ENCODE data around the gene RNASEH1.

Gene RNASEH1

DNA sequence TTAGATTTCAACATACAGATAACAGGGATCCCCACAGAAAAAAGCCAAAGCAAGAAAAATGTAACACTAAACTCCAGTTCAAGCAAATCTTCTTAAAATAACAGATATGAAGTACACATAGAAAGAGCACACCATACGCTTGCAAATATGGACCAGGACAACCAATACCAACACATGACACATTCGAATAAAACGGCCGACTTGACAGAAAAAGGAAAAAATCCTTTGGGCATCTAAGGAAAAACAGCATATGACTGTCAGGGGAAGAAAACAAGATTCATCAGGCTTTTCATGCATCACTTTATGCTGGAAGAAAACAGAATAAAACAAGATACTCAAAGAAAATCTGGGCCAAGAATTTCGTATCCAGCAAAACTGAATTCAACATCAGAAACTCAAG is 16.0 kb downstream of the RNASEH1 start:
- Histone ChIP-seq H3K9ac (ENCODE audit: low read depth, low read length, poor library complexity, severe bottlenecking) (no peak overlapping the region), H3K36me3 (ENCODE audit: insufficient read depth, low read length) (peaks cover 66% of the 10 kb centered on the region), H4K20me1 (ENCODE audit: insufficient read depth, low read length, poor library complexity, severe bottlenecking) (peaks cover 2% of the 10 kb centered on the region)

DNA sequence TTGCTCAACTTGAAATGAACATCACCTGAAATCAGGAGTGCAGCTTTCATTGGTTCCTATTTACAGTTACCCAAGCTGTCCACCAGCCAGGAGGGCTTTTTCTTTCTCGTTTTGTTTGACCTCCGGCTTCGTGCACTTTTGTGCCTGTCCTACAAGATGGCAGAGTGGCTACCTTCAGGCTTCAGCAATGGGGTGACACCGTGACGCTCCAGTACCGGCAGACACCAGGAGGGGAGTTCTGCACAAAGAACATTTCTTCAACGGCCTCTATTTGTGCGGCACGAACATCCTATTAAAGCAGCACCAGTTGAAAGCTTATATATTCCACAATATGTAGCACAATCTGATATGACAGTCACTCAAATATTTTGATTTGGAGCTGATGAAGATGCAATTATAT is 18.3 kb downstream of the RNASEH1 start:
- no peaks in the 10 kb centered on the region for H3K79me2 ChIP-seq (ENCODE audit: insufficient read depth, low read length)
- TF ChIP-seq, protein P1, sequence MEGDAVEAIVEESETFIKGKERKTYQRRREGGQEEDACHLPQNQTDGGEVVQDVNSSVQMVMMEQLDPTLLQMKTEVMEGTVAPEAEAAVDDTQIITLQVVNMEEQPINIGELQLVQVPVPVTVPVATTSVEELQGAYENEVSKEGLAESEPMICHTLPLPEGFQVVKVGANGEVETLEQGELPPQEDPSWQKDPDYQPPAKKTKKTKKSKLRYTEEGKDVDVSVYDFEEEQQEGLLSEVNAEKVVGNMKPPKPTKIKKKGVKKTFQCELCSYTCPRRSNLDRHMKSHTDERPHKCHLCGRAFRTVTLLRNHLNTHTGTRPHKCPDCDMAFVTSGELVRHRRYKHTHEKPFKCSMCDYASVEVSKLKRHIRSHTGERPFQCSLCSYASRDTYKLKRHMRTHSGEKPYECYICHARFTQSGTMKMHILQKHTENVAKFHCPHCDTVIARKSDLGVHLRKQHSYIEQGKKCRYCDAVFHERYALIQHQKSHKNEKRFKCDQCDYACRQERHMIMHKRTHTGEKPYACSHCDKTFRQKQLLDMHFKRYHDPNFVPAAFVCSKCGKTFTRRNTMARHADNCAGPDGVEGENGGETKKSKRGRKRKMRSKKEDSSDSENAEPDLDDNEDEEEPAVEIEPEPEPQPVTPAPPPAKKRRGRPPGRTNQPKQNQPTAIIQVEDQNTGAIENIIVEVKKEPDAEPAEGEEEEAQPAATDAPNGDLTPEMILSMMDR (conservative IDR thresholded peaks at IDR 0.05; ENCODE audit: low read length), result no peak
- no peak for TF ChIP-seq EZH2phosphoT487 (IDR thresholded peaks at IDR 0.05; ENCODE audit: borderline replicate concordance)
- H3K9me3 ChIP-seq (ENCODE audit: insufficient read depth, low read depth, low read length), result no peaks in the 10 kb centered on the region
- no peak overlapping the region for H2AFZ ChIP-seq (ENCODE audit: low read length)
- no peaks in the 10 kb centered on the region for H3K27me3 ChIP-seq (ENCODE audit: insufficient read depth, low read length, poor library complexity, severe bottlenecking)
- no peaks in the 10 kb centered on the region for H3F3A ChIP-seq (ENCODE audit: low read depth)
- peaks cover 45% of the 10 kb centered on the region for H3K36me3 ChIP-seq (ENCODE audit: insufficient read depth, low read length)
- H3K9ac ChIP-seq (ENCODE audit: low read depth, low read length, poor library complexity, severe bottlenecking), result no peak overlapping the region
- H3K9me2 ChIP-seq (replicated peaks; ENCODE audit: low read depth, low read length), result no peaks in the 10 kb centered on the region
- no peak overlapping the region for H3K4me3 ChIP-seq (ENCODE audit: low read length, poor library complexity, severe bottlenecking)
- H4K20me1 ChIP-seq (ENCODE audit: insufficient read depth, low read length, poor library complexity, severe bottlenecking), result peaks cover 2% of the 10 kb centered on the region
- peaks cover 7% of the 10 kb centered on the region for H3K4me1 ChIP-seq (ENCODE audit: insufficient read depth, low read length, poor library complexity, severe bottlenecking)
- no peak overlapping the region for H3K4me2 ChIP-seq (ENCODE audit: low read depth, low read length, poor library complexity, severe bottlenecking)

More for the DNA sequence above, 16.0 kb downstream of the RNASEH1 start:
- no peaks in the 10 kb centered on the region for H3K27me3 ChIP-seq (ENCODE audit: insufficient read depth, low read length, poor library complexity, severe bottlenecking)
- no peak overlapping the region for H3K4me3 ChIP-seq (ENCODE audit: low read length, poor library complexity, severe bottlenecking)
- no peaks in the 10 kb centered on the region for H3K9me3 ChIP-seq (ENCODE audit: insufficient read depth, low read depth, low read length)
- H3K9me2 ChIP-seq (replicated peaks; ENCODE audit: low read depth, low read length), result no peaks in the 10 kb centered on the region
- no peak overlapping the region for H2AFZ ChIP-seq (ENCODE audit: low read length)
- no peak overlapping the region for H3K4me2 ChIP-seq (ENCODE audit: low read depth, low read length, poor library complexity, severe bottlenecking)
- H3K79me2 ChIP-seq (ENCODE audit: insufficient read depth, low read length), result no peaks in the 10 kb centered on the region
- TF ChIP-seq, protein P1 (conservative IDR thresholded peaks at IDR 0.05; ENCODE audit: low read length), result no peak
- no peak for TF ChIP-seq EZH2phosphoT487 (IDR thresholded peaks at IDR 0.05; ENCODE audit: borderline replicate concordance)
- no peaks in the 10 kb centered on the region for H3K4me1 ChIP-seq (ENCODE audit: insufficient read depth, low read length, poor library complexity, severe bottlenecking)
- no peaks in the 10 kb centered on the region for H3F3A ChIP-seq (ENCODE audit: low read depth)

DNA sequence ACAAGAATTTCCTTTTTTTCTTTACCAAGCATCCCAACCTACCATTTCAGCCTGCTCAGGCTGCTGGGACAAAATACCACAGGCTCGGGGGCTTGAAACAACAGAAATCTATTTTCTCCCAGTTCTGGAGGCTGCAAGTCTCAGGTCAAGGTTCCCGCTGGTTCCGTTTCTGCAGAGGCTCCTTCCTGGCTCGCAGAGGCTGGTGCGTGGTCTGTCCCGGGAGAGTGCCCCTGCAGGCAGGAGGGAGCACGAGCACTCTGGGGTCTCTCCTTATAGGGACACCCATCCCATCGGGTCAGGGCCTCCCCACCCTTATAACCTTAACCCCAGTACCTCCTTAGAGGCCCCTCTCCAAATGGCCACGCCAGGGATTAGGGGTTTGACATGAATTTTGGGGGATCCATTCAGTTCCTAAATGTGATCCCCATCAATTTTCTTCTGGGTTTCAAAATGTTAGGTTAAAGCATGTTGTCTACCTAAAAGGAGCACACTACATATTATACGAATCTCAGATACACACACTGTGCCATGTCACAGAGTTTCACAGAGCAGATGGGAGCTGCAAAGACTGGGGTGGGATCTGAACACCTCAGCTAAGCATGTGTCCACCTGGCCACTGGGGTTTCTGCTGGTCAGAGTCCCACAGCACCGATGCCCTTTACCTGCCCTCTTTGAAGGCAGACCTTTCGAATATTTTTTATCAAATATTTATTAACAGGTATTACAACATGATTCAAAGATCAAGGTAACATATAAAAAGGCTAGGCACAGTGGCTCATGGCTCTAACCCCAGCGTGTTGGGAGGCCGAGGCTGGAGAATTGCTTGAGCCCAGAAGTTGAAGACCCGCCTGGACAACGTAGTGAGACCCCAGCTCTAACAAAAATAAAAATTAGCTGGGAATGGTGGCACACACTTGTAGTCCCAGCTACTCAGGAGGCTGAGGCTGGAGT is 21.2 kb downstream of the RNASEH1 start:
- H3K9me2 ChIP-seq (replicated peaks; ENCODE audit: low read depth, low read length), result no peaks in the 10 kb centered on the region
- no peaks in the 10 kb centered on the region for H3K9me3 ChIP-seq (ENCODE audit: insufficient read depth, low read depth, low read length)
- peaks cover 7% of the 10 kb centered on the region for H3K4me1 ChIP-seq (ENCODE audit: insufficient read depth, low read length, poor library complexity, severe bottlenecking)
- H2AFZ ChIP-seq (ENCODE audit: low read length), result peak overlapping the region; percentile 74
- peak overlapping the region; percentile 79 for H3K4me3 ChIP-seq (ENCODE audit: low read length, poor library complexity, severe bottlenecking)
- H3F3A ChIP-seq (ENCODE audit: low read depth), result no peaks in the 10 kb centered on the region
- TF ChIP-seq, protein P1 (conservative IDR thresholded peaks at IDR 0.05; ENCODE audit: low read length), result peak; percentile 62
- TF ChIP-seq EZH2phosphoT487 (IDR thresholded peaks at IDR 0.05; ENCODE audit: borderline replicate concordance), result no peak
- no peaks in the 10 kb centered on the region for H3K79me2 ChIP-seq (ENCODE audit: insufficient read depth, low read length)
- peaks cover 1% of the 10 kb centered on the region for H4K20me1 ChIP-seq (ENCODE audit: insufficient read depth, low read length, poor library complexity, severe bottlenecking)
- H3K4me2 ChIP-seq (ENCODE audit: low read depth, low read length, poor library complexity, severe bottlenecking), result peak overlapping the region; percentile 68
- H3K27me3 ChIP-seq (ENCODE audit: insufficient read depth, low read length, poor library complexity, severe bottlenecking), result no peaks in the 10 kb centered on the region
- H3K9ac ChIP-seq (ENCODE audit: low read depth, low read length, poor library complexity, severe bottlenecking), result peak overlapping the region; percentile 82
- peaks cover 22% of the 10 kb centered on the region for H3K36me3 ChIP-seq (ENCODE audit: insufficient read depth, low read length)

Measured in Loucy (cell line).